Osteocyte (in vitro differentiated cells): ENCODE data around the gene SCAI. TPM values are rescaled to one million over a fixed set of nuclear protein-coding genes. Genes with fewer than 3 reads are reported as not detected.
"Not testable (repeated sequence)": the region's sequence is repeated elsewhere in the genome, so short reads cannot be mapped to it uniquely, and the experiment has no call there.

ENCODE experiments used
- DNase-seq: peaks from one replicate; pipeline ENCODE4 v3.0.0; 2021; ENCODE audit warnings: mixed read lengths; ENCODE audit not compliant: unreplicated experiment; ENCODE audit errors: extremely low spot score
- H3K27ac Mint-ChIP-seq: one replicate; pipeline ENCODE4 v1.8.0; 2021; ENCODE audit warnings: mild to moderate bottlenecking, mixed read lengths; ENCODE audit not compliant: unreplicated experiment
- H3K27me3 Mint-ChIP-seq: one replicate; pipeline ENCODE4 v1.8.0; 2021; ENCODE audit warnings: mixed read lengths; ENCODE audit not compliant: unreplicated experiment
- H3K36me3 Mint-ChIP-seq: one replicate; pipeline ENCODE4 v1.8.0; 2021; ENCODE audit warnings: mixed read lengths; ENCODE audit not compliant: unreplicated experiment
- H3K4me1 Mint-ChIP-seq: one replicate; pipeline ENCODE4 v1.8.0; 2021; ENCODE audit warnings: mixed read lengths; ENCODE audit not compliant: unreplicated experiment
- H3K4me3 Mint-ChIP-seq: one replicate; pipeline ENCODE4 v1.8.0; 2021; ENCODE audit warnings: mild to moderate bottlenecking, moderate library complexity, mixed read lengths; ENCODE audit not compliant: unreplicated experiment
- H3K9me3 Mint-ChIP-seq: one replicate; pipeline ENCODE4 v1.8.0; 2021; ENCODE audit warnings: mixed read lengths; ENCODE audit not compliant: unreplicated experiment
- CTCF ChIP-seq: fragments of 200-600 bp; sonication (generic); IDR thresholded peaks from 2 replicates; pipeline ENCODE4 v1.5.0; 2021; ENCODE audit warnings: antibody characterized with exemption, mild to moderate bottlenecking, moderate library complexity
- total RNA-seq: library from RNA; stranded (reverse); gene quantifications from 2 replicates; pipeline ENCODE4 v1.2.1, GENCODE V29; 2021

SCAI gene
- total RNA-seq, 1 donor from 2014 or later: 8.6 TPM

GRCh38 chr9:124972241-124972770, 171.0 kb downstream of the SCAI start:
- H3K4me1 Mint-ChIP-seq: no peaks in the 10 kb centered on the region
- H3K9me3 Mint-ChIP-seq: no peaks in the 10 kb centered on the region
- TF ChIP-seq CTCF: no peak
- no peak overlapping the region for H3K4me3 Mint-ChIP-seq
- DNase-seq: no peak
- no peak overlapping the region for H3K27ac Mint-ChIP-seq
- peaks cover 11% of the 10 kb centered on the region for H3K36me3 Mint-ChIP-seq
- no peaks in the 10 kb centered on the region for H3K27me3 Mint-ChIP-seq

- H3K36me3 Mint-ChIP-seq: peaks cover 10% of the 10 kb centered on the region
- no peak for DNase-seq
- no peak overlapping the region for H3K4me3 Mint-ChIP-seq
Measured at GRCh38 chr9:124969401-124969800, 173.9 kb downstream of the SCAI start.

GRCh38 chr9:124968238-124968637, 175.1 kb downstream of the SCAI start:
- H3K36me3 Mint-ChIP-seq: peaks cover 8% of the 10 kb centered on the region
- H3K27me3 Mint-ChIP-seq: no peaks in the 10 kb centered on the region
- H3K27ac Mint-ChIP-seq: no peak overlapping the region
- H3K4me1 Mint-ChIP-seq: no peaks in the 10 kb centered on the region
- TF ChIP-seq CTCF: no peak
- H3K9me3 Mint-ChIP-seq: no peaks in the 10 kb centered on the region
- no peak for DNase-seq
- H3K4me3 Mint-ChIP-seq: no peak overlapping the region

More at GRCh38 chr9:124969401-124969800, 173.9 kb downstream of the SCAI start:
- no peaks in the 10 kb centered on the region for H3K9me3 Mint-ChIP-seq
- no peak for TF ChIP-seq CTCF
- no peaks in the 10 kb centered on the region for H3K4me1 Mint-ChIP-seq
- H3K27ac Mint-ChIP-seq: no peak overlapping the region
- H3K27me3 Mint-ChIP-seq: no peaks in the 10 kb centered on the region

GRCh38 chr9:124965775-124966568, 177.4 kb downstream of the SCAI start:
- H3K27me3 Mint-ChIP-seq, H3K4me1 Mint-ChIP-seq, H3K36me3 Mint-ChIP-seq, DNase-seq, H3K4me3 Mint-ChIP-seq, H3K9me3 Mint-ChIP-seq: not testable (repeated sequence)
- H3K27ac Mint-ChIP-seq: peak overlapping the region; percentile 63

GRCh38 chr9:124964604-124965003, 178.7 kb downstream of the SCAI start:
- H3K9me3 Mint-ChIP-seq: no peaks in the 10 kb centered on the region
- no peak overlapping the region for H3K27ac Mint-ChIP-seq
- DNase-seq: no peak
- no peak for TF ChIP-seq CTCF
- peaks cover 6% of the 10 kb centered on the region for H3K36me3 Mint-ChIP-seq
- no peak overlapping the region for H3K4me3 Mint-ChIP-seq
- no peaks in the 10 kb centered on the region for H3K27me3 Mint-ChIP-seq
- no peaks in the 10 kb centered on the region for H3K4me1 Mint-ChIP-seq
